ENCODE measurements around the gene RTL10.
"Not testable (repeated sequence)": the region's sequence is repeated elsewhere in the genome, so short reads cannot be mapped to it uniquely, and the experiment has no call there.

Gene RTL10

GRCh38 chr22:19843857-19844376 is 10.8 kb downstream of the RTL10 start:
- no peak for DNase-seq (ENCODE audit: low read depth in 2 of 2)

GRCh38 chr22:19843107-19843856 is 11.4 kb downstream of the RTL10 start:
- no peak for DNase-seq (ENCODE audit: low read depth in 2 of 2)

GRCh38 chr22:19842393-19843106 is 12.1 kb downstream of the RTL10 start:
- DNase-seq (ENCODE audit: low read depth in 2 of 2), result no peak

- no peak for DNase-seq (ENCODE audit: low read depth in 2 of 2)
Measured at GRCh38 chr22:19841641-19842392, 12.9 kb downstream of the RTL10 start.

- DNase-seq (ENCODE audit: low read depth in 2 of 2), result no peak
Measured at GRCh38 chr22:19840955-19841640, 13.6 kb downstream of the RTL10 start.

- no peak for DNase-seq (ENCODE audit: low read depth in 2 of 2)
Measured at GRCh38 chr22:19840059-19840458, 14.6 kb downstream of the RTL10 start.

- no peak for DNase-seq (ENCODE audit: low read depth in 2 of 2)
Measured at GRCh38 chr22:19837915-19838314, 16.8 kb downstream of the RTL10 start.

- no peak for DNase-seq (ENCODE audit: low read depth in 2 of 2)
Measured at GRCh38 chr22:19836512-19836911, 18.2 kb downstream of the RTL10 start.

- DNase-seq (ENCODE audit: low read depth in 2 of 2), result no peak
Measured at GRCh38 chr22:19834599-19834998, 20.1 kb downstream of the RTL10 start.

GRCh38 chr22:19833327-19833726 is 21.3 kb downstream of the RTL10 start:
- DNase-seq (ENCODE audit: low read depth in 2 of 2), result not testable (repeated sequence)

- DNase-seq (ENCODE audit: low read depth in 2 of 2), result no peak
Measured at GRCh38 chr22:19832476-19833108, 22.1 kb downstream of the RTL10 start.

GRCh38 chr22:19831979-19832378 is 22.7 kb downstream of the RTL10 start:
- DNase-seq (ENCODE audit: low read depth in 2 of 2), result not testable (repeated sequence)

- DNase-seq (ENCODE audit: low read depth in 2 of 2), result no peak
Measured at GRCh38 chr22:19831016-19831415, 23.7 kb downstream of the RTL10 start.

- DNase-seq (ENCODE audit: low read depth in 2 of 2), result no peak
Measured at GRCh38 chr22:19828035-19828401, 26.7 kb downstream of the RTL10 start.

GRCh38 chr22:19827341-19828034 is 27.2 kb downstream of the RTL10 start:
- no peak for DNase-seq (ENCODE audit: low read depth in 2 of 2)

- no peak for DNase-seq (ENCODE audit: low read depth in 2 of 2)
Measured at GRCh38 chr22:19826619-19826950, 28.1 kb downstream of the RTL10 start.

GRCh38 chr22:19825904-19826618 is 28.6 kb downstream of the RTL10 start:
- no peak for DNase-seq (ENCODE audit: low read depth in 2 of 2)

- DNase-seq (ENCODE audit: low read depth in 2 of 2), result no peak
Measured at GRCh38 chr22:19824926-19825339, 29.7 kb downstream of the RTL10 start.

- no peak for DNase-seq (ENCODE audit: low read depth in 2 of 2)
Measured at GRCh38 chr22:19824212-19824925, 30.3 kb downstream of the RTL10 start.

GRCh38 chr22:19823902-19824211 is 30.8 kb downstream of the RTL10 start:
- no peak for DNase-seq (ENCODE audit: low read depth in 2 of 2)

All from activated CD4-positive, alpha-beta T cell treated with anti-CD3 and anti-CD28 coated beads for 24 hours (primary cell).